CD8-positive, alpha-beta memory T cell (primary cell): ENCODE data around the gene PALLD. TPM values are rescaled to one million over a fixed set of nuclear protein-coding genes. Genes with fewer than 3 reads are reported as not detected.

Experiments
- CTCF ChIA-PET: fragments of 350-600 bp; sonication (Branson Sonifier 250); formaldehyde crosslinking; loops from one replicate; lab custom pipeline; 2021; ENCODE audit warnings: antibody characterized with exemption; lab: Charles Lee
- POLR2A ChIA-PET: fragments of 350-600 bp; sonication (Branson Sonifier 250); formaldehyde crosslinking; loops from one replicate; lab custom pipeline; 2021; ENCODE audit warnings: antibody characterized with exemption; lab: Charles Lee
- DNase-seq, 5 donors: peaks; one replicate each; pipeline versions ENCODE4 v3.0.0 to v3.0.0-alpha.2; 2020 to 2022; ENCODE audit warnings: mixed read lengths in 1 of 5
- H3K27ac ChIP-seq: one replicate; pipeline ENCODE4 v1.7.0; 2013; ENCODE audit warnings: low read depth, mild to moderate bottlenecking, low read length, moderate library complexity
- H3K27me3 ChIP-seq: 2 replicates; pipeline ENCODE4 v1.7.0; 2013; ENCODE audit warnings: low read length, mild to moderate bottlenecking; ENCODE audit not compliant: insufficient read depth, poor library complexity, severe bottlenecking
- H3K36me3 ChIP-seq: 2 replicates; pipeline ENCODE4 v1.7.0; 2013; ENCODE audit warnings: mild to moderate bottlenecking, low read length, moderate library complexity; ENCODE audit not compliant: insufficient read depth
- H3K4me1 ChIP-seq: 2 replicates; pipeline ENCODE4 v1.7.0; 2013; ENCODE audit warnings: mild to moderate bottlenecking, low read length, moderate library complexity; ENCODE audit not compliant: insufficient read depth
- H3K4me3 ChIP-seq: 2 replicates; pipeline ENCODE4 v1.7.0; 2013; ENCODE audit warnings: mild to moderate bottlenecking, low read length
- H3K9me3 ChIP-seq: 2 replicates; pipeline ENCODE4 v1.7.0; 2013; ENCODE audit warnings: mild to moderate bottlenecking, low read length
- H3K27ac Mint-ChIP-seq, 8 donors: one replicate each; pipeline ENCODE4 v1.8.0; 2020 to 2021; ENCODE audit warnings: mixed read lengths in 8 of 8, mild to moderate bottlenecking in 6 of 8, inconsistent platforms in 3 of 8, moderate library complexity in 3 of 8
- H3K27me3 Mint-ChIP-seq, 2 donors: one replicate each; pipeline ENCODE4 v1.8.0; 2020 to 2021; ENCODE audit warnings: mixed read lengths in 2 of 2, mild to moderate bottlenecking in 1 of 2, moderate library complexity in 1 of 2
- H3K36me3 Mint-ChIP-seq, 3 donors: one replicate each; pipeline ENCODE4 v1.8.0; 2020 to 2021; ENCODE audit warnings: mixed read lengths in 3 of 3, inconsistent platforms in 1 of 3, mild to moderate bottlenecking in 1 of 3
- H3K4me1 Mint-ChIP-seq, 3 donors: one replicate each; pipeline ENCODE4 v1.8.0; 2020 to 2021; ENCODE audit warnings: mixed read lengths in 3 of 3, inconsistent platforms in 1 of 3, mild to moderate bottlenecking in 1 of 3
- H3K4me3 Mint-ChIP-seq, 7 donors: one replicate each; pipeline ENCODE4 v1.8.0; 2020 to 2021; ENCODE audit warnings: mixed read lengths in 7 of 7, mild to moderate bottlenecking in 6 of 7, moderate library complexity in 4 of 7, inconsistent platforms in 2 of 7
- H3K9me3 Mint-ChIP-seq, 5 donors: one replicate each; pipeline ENCODE4 v1.8.0; 2020 to 2022; ENCODE audit warnings: mixed read lengths in 5 of 5, mild to moderate bottlenecking in 3 of 5, moderate library complexity in 2 of 5, inconsistent platforms in 1 of 5
- polyA plus RNA-seq: library from polyadenylated mRNA; unstranded; fragments of 300-500 nt; fragmentation: Illumina TruSeq; gene quantifications from one replicate; pipeline ENCODE4 v1.2.3, GENCODE V29; 2021
- total RNA-seq, 2 experiments: library from RNA; stranded (reverse); gene quantifications; one replicate each; pipeline ENCODE4 v1.2.3, GENCODE V29; 2021

The PALLD gene
- total and polyA plus RNA-seq, 3 experiments from 2014 or later: 0.35 to 0.97 (median 0.47) TPM

GRCh38 chr4:168845897-168846296 is 349.0 kb downstream of the PALLD start:
- H3K4me1 ChIP-seq: no peaks in the 10 kb centered on the region
- H3K9me3 ChIP-seq: no peaks in the 10 kb centered on the region
- H3K27me3 Mint-ChIP-seq: peaks cover 9 to 27% of the 10 kb centered on the region in 2 donors
- no peak overlapping the region for H3K27ac Mint-ChIP-seq
- ChIA-PET POLR2A (no interaction called here), CTCF (interaction anchor here (0.9 kb wide), 1 partner anchor 8 kb away, joined by 3 read pairs; no protein-coding TSS in a partner anchor)
- H3K4me3 Mint-ChIP-seq: no peak overlapping the region
- peaks cover 5% of the 10 kb centered on the region for H3K27me3 ChIP-seq
- H3K27ac ChIP-seq: no peak overlapping the region
- H3K36me3 ChIP-seq: no peaks in the 10 kb centered on the region
- H3K36me3 Mint-ChIP-seq: no peaks in the 10 kb centered on the region
- no peaks in the 10 kb centered on the region for H3K9me3 Mint-ChIP-seq
- no peak for DNase-seq
- H3K4me1 Mint-ChIP-seq: peaks cover 0 to 3% (median 0%) of the 10 kb centered on the region in 3 donors
- H3K4me3 ChIP-seq: no peak overlapping the region

DNA sequence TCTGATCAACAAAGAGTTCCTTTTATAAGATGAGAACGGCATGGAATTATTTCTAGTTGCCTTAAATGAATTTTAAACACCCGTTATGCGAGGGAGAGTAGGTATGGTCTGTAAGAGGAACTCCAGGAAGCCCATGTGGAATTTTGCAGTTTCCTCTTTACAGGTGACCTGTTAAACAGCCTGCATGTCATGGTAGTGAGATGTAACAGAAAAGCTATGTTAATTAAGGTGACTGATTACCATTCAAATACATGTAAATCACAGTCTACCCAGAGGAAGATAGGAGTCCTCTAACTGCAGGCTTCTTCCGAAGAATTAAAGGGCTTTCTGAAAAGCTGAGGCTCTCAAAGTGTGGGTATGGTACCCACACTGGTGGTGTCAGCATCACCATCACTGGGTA is 349.6 kb downstream of the PALLD start:
- no peaks in the 10 kb centered on the region for H3K4me1 ChIP-seq
- H3K9me3 ChIP-seq: no peaks in the 10 kb centered on the region
- ChIA-PET POLR2A (no interaction called here), CTCF (interaction anchor here (0.9 kb wide), 1 partner anchor 8 kb away, joined by 3 read pairs; no protein-coding TSS in a partner anchor)
- H3K4me3 ChIP-seq: no peak overlapping the region
- peaks cover 0 to 3% (median 0%) of the 10 kb centered on the region in 3 donors for H3K4me1 Mint-ChIP-seq
- H3K27ac ChIP-seq: no peak overlapping the region
- H3K27ac Mint-ChIP-seq: no peak overlapping the region
- H3K27me3 ChIP-seq: peaks cover 5% of the 10 kb centered on the region
- no peaks in the 10 kb centered on the region for H3K36me3 ChIP-seq
- no peak for DNase-seq
- H3K9me3 Mint-ChIP-seq: no peaks in the 10 kb centered on the region
- peaks cover 9 to 29% of the 10 kb centered on the region in 2 donors for H3K27me3 Mint-ChIP-seq
- no peak overlapping the region for H3K4me3 Mint-ChIP-seq
- H3K36me3 Mint-ChIP-seq: no peaks in the 10 kb centered on the region

GRCh38 chr4:168847771-168848502 is 351.1 kb downstream of the PALLD start:
- no peak overlapping the region for H3K4me3 Mint-ChIP-seq
- ChIA-PET POLR2A (no interaction called here), CTCF (no interaction called here)
- DNase-seq: no peak
- H3K9me3 Mint-ChIP-seq: no peaks in the 10 kb centered on the region
- Histone ChIP-seq H3K36me3 (no peaks in the 10 kb centered on the region), H3K27me3 (peaks cover 5% of the 10 kb centered on the region), H3K4me3 (no peak overlapping the region), H3K27ac (no peak overlapping the region), H3K4me1 (no peaks in the 10 kb centered on the region), H3K9me3 (no peaks in the 10 kb centered on the region)
- H3K27me3 Mint-ChIP-seq: peaks cover 7 to 25% of the 10 kb centered on the region in 2 donors
- H3K4me1 Mint-ChIP-seq: peaks cover 0 to 3% (median 0%) of the 10 kb centered on the region in 3 donors
- no peaks in the 10 kb centered on the region for H3K36me3 Mint-ChIP-seq
- no peak overlapping the region for H3K27ac Mint-ChIP-seq

GRCh38 chr4:168849030-168849675 is 352.3 kb downstream of the PALLD start:
- Mint-ChIP-seq H3K4me3 (no peak overlapping the region), H3K36me3 (no peaks in the 10 kb centered on the region), H3K27me3 (peaks cover 7 to 19% of the 10 kb centered on the region in 2 donors), H3K27ac (no peak overlapping the region), H3K9me3 (no peaks in the 10 kb centered on the region), H3K4me1 (peaks cover 4 to 9% (median 5%) of the 10 kb centered on the region in 3 donors)
- ChIA-PET CTCF (no interaction called here), POLR2A (no interaction called here)
- Histone ChIP-seq H3K36me3 (no peaks in the 10 kb centered on the region), H3K27ac (no peak overlapping the region), H3K9me3 (no peaks in the 10 kb centered on the region), H3K4me1 (no peaks in the 10 kb centered on the region), H3K27me3 (no peaks in the 10 kb centered on the region), H3K4me3 (no peak overlapping the region)
- no peak for DNase-seq

DNA sequence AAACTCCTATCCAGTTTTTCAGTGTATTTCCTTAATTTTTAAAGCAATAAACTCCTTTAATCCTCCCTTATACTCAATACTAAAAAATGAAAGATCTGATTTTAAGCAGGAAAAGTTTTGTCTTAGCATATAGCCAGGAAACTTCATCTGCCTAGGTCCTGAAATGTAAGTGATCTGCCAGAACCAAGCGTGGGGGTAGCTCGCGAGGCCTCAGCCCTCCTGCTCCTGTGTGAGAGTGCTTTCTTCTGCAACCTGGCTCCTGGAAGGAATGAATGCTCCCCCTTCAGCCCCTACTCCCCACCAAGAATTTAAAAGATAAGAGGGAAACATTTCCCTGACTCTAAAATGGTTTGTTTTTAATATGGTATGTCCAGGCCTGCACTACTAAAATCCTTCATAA is 353.1 kb downstream of the PALLD start:
- H3K9me3 Mint-ChIP-seq: no peaks in the 10 kb centered on the region
- Histone ChIP-seq H3K4me1 (no peaks in the 10 kb centered on the region), H3K9me3 (no peaks in the 10 kb centered on the region), H3K27ac (no peak overlapping the region), H3K36me3 (no peaks in the 10 kb centered on the region), H3K27me3 (no peaks in the 10 kb centered on the region), H3K4me3 (no peak overlapping the region)
- H3K27me3 Mint-ChIP-seq: peaks cover 6 to 11% of the 10 kb centered on the region in 2 donors
- no peak overlapping the region for H3K4me3 Mint-ChIP-seq
- no peaks in the 10 kb centered on the region for H3K36me3 Mint-ChIP-seq
- CTCF ChIA-PET: no interaction called here
- POLR2A ChIA-PET: interaction anchor here (0.6 kb wide), 1 partner anchor 404 kb away, joined by 3 read pairs; no protein-coding TSS in a partner anchor
- no peak for DNase-seq
- H3K27ac Mint-ChIP-seq: no peak overlapping the region
- peaks cover 4 to 9% (median 5%) of the 10 kb centered on the region in 3 donors for H3K4me1 Mint-ChIP-seq

DNA sequence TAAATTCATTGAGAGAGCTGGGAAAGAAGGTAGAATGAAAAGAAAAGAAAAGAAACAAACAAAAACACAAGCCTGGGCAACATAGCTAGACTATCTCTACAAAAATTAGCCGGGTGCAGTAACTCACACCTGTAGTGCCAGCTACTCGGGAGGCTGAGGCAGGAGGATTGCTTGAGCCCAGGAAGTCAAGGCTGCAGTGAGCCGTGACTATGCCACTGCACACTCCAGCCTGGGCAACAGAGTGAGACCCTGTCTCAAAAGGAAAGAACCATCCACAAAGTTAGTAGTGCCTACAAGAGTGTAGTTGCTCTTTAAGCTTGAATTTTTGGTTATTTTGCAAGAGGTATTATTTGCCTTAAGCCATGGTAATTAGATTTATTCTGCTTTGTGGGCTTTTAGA is 355.5 kb downstream of the PALLD start:
- H3K36me3 ChIP-seq: no peaks in the 10 kb centered on the region
- ChIA-PET POLR2A (no interaction called here), CTCF (no interaction called here)
- no peaks in the 10 kb centered on the region for H3K4me1 ChIP-seq
- Mint-ChIP-seq H3K27me3 (peaks cover 3 to 12% of the 10 kb centered on the region in 2 donors), H3K4me3 (no peak overlapping the region), H3K4me1 (peaks cover 4 to 9% (median 5%) of the 10 kb centered on the region in 3 donors), H3K36me3 (no peaks in the 10 kb centered on the region), H3K27ac (peak overlapping the region in 1 of 8 donors; percentile 21), H3K9me3 (no peaks in the 10 kb centered on the region)
- H3K4me3 ChIP-seq: no peak overlapping the region
- H3K27ac ChIP-seq: no peak overlapping the region
- no peaks in the 10 kb centered on the region for H3K27me3 ChIP-seq
- no peak for DNase-seq
- H3K9me3 ChIP-seq: no peaks in the 10 kb centered on the region

DNA sequence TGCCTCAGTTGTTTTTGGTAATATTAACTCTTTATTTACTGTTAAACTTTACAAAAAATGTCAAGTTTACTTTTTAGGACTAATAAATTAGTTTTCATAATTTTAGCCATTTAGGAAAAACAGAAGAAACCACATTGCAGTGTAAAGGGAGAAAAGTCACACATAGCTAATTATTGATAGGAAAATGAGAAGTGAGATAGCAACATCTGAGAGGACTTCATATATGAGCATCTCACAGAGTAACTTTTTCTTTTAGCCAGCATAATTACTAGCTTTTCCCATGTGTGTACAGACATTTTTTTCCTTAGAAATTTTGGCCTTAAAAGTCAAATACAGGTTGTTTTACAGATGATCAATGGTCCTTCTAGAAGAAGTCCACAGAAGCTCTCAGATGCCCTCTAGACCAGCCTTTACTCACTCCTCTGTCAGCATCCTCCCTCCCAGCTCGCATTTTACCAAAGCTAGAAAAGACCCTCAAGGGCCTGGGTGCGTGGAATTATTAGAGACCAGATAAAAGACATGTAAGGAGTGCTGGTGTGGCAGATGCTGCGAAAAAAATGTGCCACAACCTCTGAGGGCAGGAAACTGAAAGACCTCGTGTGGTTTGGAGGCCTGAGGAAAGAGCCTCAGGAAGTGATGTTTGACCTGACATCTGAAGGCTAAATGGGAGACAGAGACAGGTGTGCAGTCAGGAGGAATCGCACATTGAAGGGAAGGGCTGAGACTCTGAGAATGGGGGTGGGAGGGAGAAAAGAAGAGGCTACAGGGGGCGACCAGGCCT is 356.3 kb downstream of the PALLD start:
- peak overlapping the region in 1 of 8 donors; percentile 14 for H3K27ac Mint-ChIP-seq
- POLR2A ChIA-PET: no interaction called here

More for the DNA sequence above, 356.3 kb downstream of the PALLD start:
- Mint-ChIP-seq H3K27me3 (peaks cover 3 to 12% of the 10 kb centered on the region in 2 donors), H3K36me3 (no peaks in the 10 kb centered on the region), H3K4me1 (peaks cover 4 to 8% (median 5%) of the 10 kb centered on the region in 3 donors), H3K9me3 (no peaks in the 10 kb centered on the region), H3K4me3 (no peak overlapping the region)
- no peaks in the 10 kb centered on the region for H3K9me3 ChIP-seq
- H3K27ac ChIP-seq: no peak overlapping the region
- H3K27me3 ChIP-seq: no peaks in the 10 kb centered on the region
- H3K4me1 ChIP-seq: no peaks in the 10 kb centered on the region
- DNase-seq: no peak
- no peak overlapping the region for H3K4me3 ChIP-seq
- H3K36me3 ChIP-seq: no peaks in the 10 kb centered on the region
- CTCF ChIA-PET: no interaction called here
